GM10248 (cell line): Measurements from ENCODE around the gene CPED1.
"Not testable (repeated sequence)": the region's sequence is repeated elsewhere in the genome, so short reads cannot be mapped to it uniquely, and the experiment has no call there.

Source experiments
- CTCF ChIA-PET: fragments of 300-600 bp; sonication (Branson Sonifier 250); formaldehyde crosslinking; extraction: SDS; loops from one replicate; lab custom pipeline; 2021; ENCODE audit warnings: antibody characterized with exemption; lab: Yijun Ruan, JAX
- POLR2A ChIA-PET: fragments of 350-650 bp; sonication (Branson Sonifier 250); formaldehyde crosslinking; extraction: SDS; loops from one replicate; lab custom pipeline; 2020; ENCODE audit warnings: antibody characterized with exemption; lab: Yijun Ruan, JAX
- DNase-seq: peaks from one replicate; pipeline ENCODE4 v3.0.0; 2012; ENCODE audit errors: extremely low spot score
- TF ChIP-seq, protein P1 (sequence below): IDR thresholded peaks from 2 replicates; pipeline ENCODE4 v1.5.1; 2012; ENCODE audit warnings: mild to moderate bottlenecking, low read depth; ENCODE audit errors: extremely low read depth, missing control alignments, control extremely low read depth

CPED1 gene

DNA sequence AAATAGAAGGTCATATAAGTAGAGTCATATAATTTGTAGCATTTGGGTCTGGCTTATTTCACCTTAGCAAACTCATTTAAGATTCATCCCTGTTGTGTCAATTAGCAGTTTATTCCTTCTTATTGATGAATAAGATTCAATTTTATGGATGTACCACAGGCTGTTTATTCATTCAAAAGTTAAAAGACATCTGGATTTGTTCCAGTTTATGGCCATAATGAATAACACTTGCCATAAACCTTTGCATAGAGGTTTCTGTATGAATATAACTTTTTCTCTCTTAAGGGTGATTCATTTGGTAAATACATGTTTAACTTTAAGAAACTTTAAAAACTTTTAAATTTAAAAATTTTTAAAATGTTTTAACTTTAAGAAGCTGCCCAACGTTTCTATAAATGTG, 66.4 kb downstream of the CPED1 start:
- CTCF ChIA-PET: no interaction called here
- no peak for DNase-seq
- POLR2A ChIA-PET: no interaction called here
- TF ChIP-seq, protein P1, sequence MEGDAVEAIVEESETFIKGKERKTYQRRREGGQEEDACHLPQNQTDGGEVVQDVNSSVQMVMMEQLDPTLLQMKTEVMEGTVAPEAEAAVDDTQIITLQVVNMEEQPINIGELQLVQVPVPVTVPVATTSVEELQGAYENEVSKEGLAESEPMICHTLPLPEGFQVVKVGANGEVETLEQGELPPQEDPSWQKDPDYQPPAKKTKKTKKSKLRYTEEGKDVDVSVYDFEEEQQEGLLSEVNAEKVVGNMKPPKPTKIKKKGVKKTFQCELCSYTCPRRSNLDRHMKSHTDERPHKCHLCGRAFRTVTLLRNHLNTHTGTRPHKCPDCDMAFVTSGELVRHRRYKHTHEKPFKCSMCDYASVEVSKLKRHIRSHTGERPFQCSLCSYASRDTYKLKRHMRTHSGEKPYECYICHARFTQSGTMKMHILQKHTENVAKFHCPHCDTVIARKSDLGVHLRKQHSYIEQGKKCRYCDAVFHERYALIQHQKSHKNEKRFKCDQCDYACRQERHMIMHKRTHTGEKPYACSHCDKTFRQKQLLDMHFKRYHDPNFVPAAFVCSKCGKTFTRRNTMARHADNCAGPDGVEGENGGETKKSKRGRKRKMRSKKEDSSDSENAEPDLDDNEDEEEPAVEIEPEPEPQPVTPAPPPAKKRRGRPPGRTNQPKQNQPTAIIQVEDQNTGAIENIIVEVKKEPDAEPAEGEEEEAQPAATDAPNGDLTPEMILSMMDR: no peak

DNA sequence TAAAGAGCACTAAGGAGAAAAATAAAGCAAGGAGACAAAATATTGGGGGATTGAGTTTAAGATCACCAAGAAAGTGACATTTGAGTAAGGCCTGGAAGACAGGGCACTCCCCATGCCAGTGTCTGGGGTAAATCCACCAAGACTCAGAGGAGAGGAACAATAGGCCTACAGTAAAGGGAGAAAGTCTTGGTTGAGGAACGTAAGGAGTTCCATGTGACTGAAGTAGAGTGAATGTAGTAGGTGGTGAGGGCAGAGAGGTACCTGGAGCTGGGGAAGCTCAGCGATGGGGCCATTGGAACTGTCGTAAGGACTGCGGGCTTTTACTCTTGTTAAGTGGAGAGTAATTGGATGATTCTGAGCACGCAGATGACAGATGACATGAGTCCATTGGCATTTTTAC, 69.4 kb downstream of the CPED1 start:
- POLR2A ChIA-PET: no interaction called here

DNA sequence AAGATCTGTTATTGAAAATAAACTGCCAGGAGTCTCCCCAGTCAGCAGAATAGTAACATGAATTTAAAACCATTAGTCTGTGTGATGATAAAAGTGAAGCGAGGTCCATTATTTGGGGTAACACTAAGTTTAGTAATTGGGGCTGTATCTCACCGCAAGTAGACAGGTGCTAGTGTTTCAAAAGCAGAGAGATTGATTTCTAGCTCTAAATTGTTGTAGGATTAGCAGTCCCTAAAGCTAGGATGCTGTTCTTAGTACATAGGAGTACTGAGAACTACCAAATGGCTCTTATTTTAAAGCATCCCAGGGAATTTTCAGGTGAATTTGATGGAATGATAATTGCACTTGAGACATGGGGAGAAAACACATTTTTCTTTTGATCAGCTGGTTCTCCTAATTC, 70.5 kb downstream of the CPED1 start:
- POLR2A ChIA-PET: no interaction called here
- DNase-seq: no peak
- CTCF ChIA-PET: interaction anchor here (0.7 to 2.2 kb wide), 5 partner anchors 12 to 267 kb away, joined by 3 to 6 read pairs (median 4); no protein-coding TSS in a partner anchor
- TF ChIP-seq, protein P1: no peak

More for the DNA sequence above, 69.4 kb downstream of the CPED1 start:
- DNase-seq: no peak
- TF ChIP-seq, protein P1: no peak
- CTCF ChIA-PET: interaction anchor here (1.2 to 2.2 kb wide), 4 partner anchors 13 to 266 kb away, joined by 3 to 6 read pairs (median 4); no protein-coding TSS in a partner anchor

DNA sequence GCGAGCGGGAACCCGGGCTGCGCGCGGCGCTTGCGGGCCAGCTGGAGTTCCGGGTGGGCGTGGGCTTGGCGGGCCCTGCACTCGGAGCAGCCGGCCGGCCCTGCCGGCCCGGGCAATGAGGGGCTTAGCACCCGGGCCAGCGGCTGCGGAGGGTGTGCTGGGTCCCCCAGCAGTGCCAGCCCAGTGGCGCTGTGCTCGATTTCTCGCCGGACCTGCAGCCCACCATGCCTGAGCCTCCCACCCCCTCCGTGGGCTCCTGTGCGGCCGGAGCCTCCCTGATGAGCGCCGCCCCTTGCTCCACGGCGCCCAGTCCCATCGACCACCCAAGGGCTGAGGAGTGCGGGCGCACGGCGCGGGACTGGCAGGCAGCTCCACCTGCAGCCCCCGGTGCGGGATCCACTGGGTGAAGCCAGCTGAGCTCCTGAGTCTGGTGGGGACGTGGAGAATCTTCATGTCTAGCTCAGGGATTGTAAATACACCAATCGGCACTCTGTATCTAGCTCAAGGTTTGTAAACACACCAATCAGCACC, 71.5 kb downstream of the CPED1 start:
- POLR2A ChIA-PET, DNase-seq: not testable (repeated sequence)
- CTCF ChIA-PET: interaction anchor here (1.2 to 1.5 kb wide), 2 partner anchors 10 to 48 kb away, joined by 3 read pairs; no protein-coding TSS in a partner anchor

DNA sequence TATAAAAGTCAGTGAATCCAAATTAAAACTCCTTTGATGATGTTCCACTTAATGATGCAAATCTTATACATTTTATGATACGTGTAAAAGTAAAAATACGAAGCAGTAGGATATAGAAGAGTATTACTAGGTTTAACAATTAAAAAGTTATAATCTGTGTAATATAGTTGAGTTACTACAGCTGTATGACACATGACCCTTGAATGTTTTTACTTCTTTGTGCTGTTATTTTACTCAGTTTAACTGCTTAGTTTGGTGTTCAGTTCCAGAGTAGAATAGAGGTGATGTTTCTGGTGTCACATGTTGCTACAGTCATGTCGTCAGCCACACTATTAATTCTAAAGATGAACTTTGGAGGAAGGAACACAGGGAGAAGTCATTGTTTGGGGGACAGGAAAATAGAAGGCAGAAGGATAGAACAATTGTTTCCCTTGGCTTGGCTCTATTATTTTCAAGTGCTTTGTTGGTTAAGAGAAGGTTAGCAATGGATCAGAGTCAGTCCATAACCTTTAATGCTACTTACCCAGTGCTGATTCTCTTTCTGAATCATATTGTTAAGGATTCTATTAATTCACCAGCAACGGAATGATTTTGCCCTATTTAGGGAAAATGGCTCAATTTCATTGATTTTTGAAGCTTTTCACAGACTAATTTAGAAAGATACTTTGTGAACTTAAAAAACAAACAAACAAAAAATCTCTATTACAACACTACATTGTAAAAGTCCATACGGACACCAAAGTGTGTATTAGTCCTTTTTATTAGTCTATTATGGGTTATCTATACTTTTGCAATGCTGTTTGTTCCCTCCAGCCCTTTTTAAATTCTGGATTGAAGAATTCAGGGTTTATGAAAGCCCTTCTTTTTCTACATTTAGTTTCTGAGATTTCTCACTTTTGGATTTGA, 73.4 kb downstream of the CPED1 start:
- CTCF ChIA-PET: interaction anchor here (1.2 to 1.5 kb wide), 2 partner anchors 8 to 46 kb away, joined by 3 read pairs; no protein-coding TSS in a partner anchor
- POLR2A ChIA-PET: no interaction called here
- no peak for DNase-seq
- TF ChIP-seq, protein P1: no peak

DNA sequence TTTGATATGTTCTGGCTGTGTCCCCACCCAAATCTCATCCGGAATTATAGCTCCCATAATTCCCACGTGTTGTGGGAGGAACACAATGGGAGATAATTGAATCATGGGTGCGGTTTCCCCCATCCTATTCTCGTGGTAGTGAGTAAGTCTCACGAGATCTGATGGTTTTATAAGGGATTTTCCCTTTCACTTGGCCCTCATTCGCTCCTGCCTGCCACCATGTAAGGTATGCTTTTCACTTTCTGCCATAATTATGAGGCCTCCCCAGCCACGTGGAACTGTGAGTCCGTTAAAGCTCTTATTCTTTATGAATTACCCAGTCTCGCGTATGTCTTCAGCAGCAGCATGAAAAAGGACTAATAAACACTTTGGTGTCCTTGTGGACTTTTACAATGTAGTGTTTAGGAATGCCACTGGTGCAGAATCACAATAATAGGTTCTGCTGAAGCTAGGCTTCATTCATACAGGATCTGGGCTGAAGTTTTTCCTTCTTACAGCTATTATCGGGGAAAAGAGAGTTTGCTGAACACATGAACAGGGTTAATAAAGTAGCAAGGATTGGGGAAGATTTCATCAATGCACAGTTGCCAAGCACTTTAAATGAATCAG, 74.3 kb downstream of the CPED1 start:
- POLR2A ChIA-PET: no interaction called here

DNA sequence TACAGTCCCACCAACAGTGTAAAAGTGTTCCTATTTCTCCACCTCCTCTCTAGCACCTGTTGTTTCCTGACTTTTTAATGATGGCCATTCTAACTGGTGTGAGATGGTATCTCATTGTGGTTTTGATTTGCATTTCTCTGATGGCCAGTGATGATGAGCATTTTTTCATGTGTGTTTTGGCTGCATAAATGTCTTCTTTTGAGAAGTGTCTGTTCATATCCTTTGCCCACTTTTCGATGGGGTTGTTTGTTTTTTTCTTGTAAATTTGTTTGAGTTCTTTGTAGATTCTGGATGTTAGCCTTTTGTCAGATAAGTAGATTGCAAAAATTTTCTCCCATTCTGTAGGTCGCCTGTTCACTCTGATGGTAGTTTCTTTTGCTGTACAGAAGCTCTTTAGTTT, 79.2 kb downstream of the CPED1 start:
- CTCF ChIA-PET, DNase-seq, POLR2A ChIA-PET: not testable (repeated sequence)

More for the DNA sequence above, 74.3 kb downstream of the CPED1 start:
- CTCF ChIA-PET: interaction anchor here (1.0 to 3.6 kb wide), 3 partner anchors 19 to 302 kb away, joined by 3 to 12 read pairs (median 4); no protein-coding TSS in a partner anchor
- TF ChIP-seq, protein P1: no peak
- no peak for DNase-seq
